Lower lobe of right lung (tissue), 2 donors: Measurements from ENCODE around the gene CD36. TPM values are rescaled to one million over a fixed set of nuclear protein-coding genes. Genes with fewer than 3 reads are reported as not detected.
A peak's percentile ranks its signal among the peaks of the same experiment; 100 is the strongest.

Experiments used
- ATAC-seq, 2 donors: fragments of 200-7000 bp; cut with Tn5 transposase; one replicate each; pipeline ENCODE4 v1.9.1; 2020 to 2022; ENCODE audit warnings: mild to moderate bottlenecking in 2 of 2, moderate library complexity in 2 of 2
- DNase-seq: peaks from one replicate; pipeline ENCODE4 v3.0.0-alpha.2; 2020
- H3K27ac ChIP-seq: fragments of 200-600 bp; one replicate; pipeline ENCODE4 v1.8.0; 2022
- H3K27me3 ChIP-seq: fragments of 200-600 bp; one replicate; pipeline ENCODE4 v1.8.0; 2022; ENCODE audit warnings: low read depth
- H3K36me3 ChIP-seq: fragments of 200-600 bp; one replicate; pipeline ENCODE4 v1.8.0; 2022; ENCODE audit warnings: mild to moderate bottlenecking
- H3K4me1 ChIP-seq: fragments of 200-600 bp; one replicate; pipeline ENCODE4 v1.8.0; 2022
- H3K4me3 ChIP-seq: fragments of 200-600 bp; one replicate; pipeline ENCODE4 v1.8.0; 2022; ENCODE audit warnings: mild to moderate bottlenecking
- H3K9me3 ChIP-seq: fragments of 200-600 bp; one replicate; pipeline ENCODE4 v1.8.0; 2022
- intact Hi-C: fragments of 100-400 bp; cut with DNase I; formaldehyde crosslinking; loops from one replicate; pipeline ENCODE4 v1.11.0; 2022
- total RNA-seq: library from RNA; stranded (reverse); fragmentation: NEBNext Ultra II Directional; extraction: Animal tissue kit (Norgen Biotek cat#: 25700); gene quantifications from one replicate; pipeline ENCODE4 v1.2.1, GENCODE V29; 2021
- TF ChIP-seq, protein P1 (sequence below): fragments of 200-600 bp; IDR thresholded peaks from one replicate; pipeline ENCODE4 v1.8.0; 2022; ENCODE audit warnings: antibody characterized with exemption, mild to moderate bottlenecking
- donor health status: DM: no; HTN: yes; CAD: no; lungs with severe emphysema.

The CD36 gene
- total RNA-seq, 1 donor from 2014 or later = 141 TPM

DNA sequence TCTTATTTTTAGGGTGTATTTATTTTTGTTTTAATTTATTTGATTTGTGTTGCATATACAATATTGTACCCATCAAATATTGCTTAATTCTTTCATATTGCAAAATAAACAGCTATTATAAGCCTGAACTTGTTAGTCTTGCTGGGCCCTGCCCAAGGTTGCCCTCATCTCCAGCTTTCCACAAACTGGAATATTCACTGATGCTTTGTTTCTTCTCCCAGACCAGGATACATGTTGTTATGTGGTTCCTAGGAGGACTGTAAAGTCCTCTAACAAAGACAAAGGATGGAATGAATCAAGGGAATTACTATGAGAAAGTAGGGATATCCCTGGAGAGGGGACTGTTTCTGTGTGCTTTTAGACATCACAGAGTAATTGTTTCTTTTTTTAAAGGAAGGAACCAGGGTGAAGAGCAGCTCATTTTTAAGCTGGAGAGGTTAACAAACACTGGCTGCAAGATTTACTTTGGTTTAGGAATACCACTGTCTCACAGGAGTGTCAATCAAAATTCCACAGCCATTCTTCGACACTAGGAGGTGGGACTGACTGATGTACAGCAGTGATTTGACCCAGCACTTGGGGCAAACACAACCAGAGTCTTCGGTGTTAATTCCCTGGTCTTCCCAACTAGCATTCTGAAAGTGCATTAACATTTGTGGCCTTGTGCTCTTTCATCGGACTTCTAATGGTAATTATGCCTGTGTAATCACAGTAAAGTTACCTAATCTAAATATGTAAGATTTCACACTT lies 14.8 kb upstream of the CD36 start:
- TF ChIP-seq, protein P1, sequence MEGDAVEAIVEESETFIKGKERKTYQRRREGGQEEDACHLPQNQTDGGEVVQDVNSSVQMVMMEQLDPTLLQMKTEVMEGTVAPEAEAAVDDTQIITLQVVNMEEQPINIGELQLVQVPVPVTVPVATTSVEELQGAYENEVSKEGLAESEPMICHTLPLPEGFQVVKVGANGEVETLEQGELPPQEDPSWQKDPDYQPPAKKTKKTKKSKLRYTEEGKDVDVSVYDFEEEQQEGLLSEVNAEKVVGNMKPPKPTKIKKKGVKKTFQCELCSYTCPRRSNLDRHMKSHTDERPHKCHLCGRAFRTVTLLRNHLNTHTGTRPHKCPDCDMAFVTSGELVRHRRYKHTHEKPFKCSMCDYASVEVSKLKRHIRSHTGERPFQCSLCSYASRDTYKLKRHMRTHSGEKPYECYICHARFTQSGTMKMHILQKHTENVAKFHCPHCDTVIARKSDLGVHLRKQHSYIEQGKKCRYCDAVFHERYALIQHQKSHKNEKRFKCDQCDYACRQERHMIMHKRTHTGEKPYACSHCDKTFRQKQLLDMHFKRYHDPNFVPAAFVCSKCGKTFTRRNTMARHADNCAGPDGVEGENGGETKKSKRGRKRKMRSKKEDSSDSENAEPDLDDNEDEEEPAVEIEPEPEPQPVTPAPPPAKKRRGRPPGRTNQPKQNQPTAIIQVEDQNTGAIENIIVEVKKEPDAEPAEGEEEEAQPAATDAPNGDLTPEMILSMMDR = no peak
- no peaks in the 10 kb centered on the region for H3K9me3 ChIP-seq
- intact Hi-C loops = no loop called here
- no peak overlapping the region for H3K27ac ChIP-seq
- DNase-seq (no peak), ATAC-seq (peak; percentile 79 to 85)
- peak overlapping the region; percentile 18 for H3K4me3 ChIP-seq
- no peaks in the 10 kb centered on the region for H3K36me3 ChIP-seq
- H3K4me1 ChIP-seq = peaks cover 19% of the 10 kb centered on the region
- H3K27me3 ChIP-seq = no peaks in the 10 kb centered on the region

DNA sequence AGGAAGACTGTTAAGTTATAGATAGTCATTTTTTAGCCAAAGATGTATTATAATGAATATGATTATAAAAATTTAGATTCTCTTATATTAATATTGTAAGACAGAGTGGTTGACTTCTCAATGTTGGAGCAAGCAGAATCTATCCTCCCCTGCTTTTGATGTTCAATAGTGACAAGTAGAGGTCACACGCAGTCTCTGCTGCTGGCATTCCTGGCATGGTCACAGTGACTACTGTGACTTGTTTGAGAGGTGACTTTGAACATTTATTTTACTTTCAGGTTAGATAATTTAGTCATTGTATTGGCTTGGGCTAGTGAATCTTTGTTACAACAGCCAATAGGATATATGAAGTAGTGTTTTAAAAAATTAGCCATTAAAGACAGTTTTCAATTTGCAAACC lies 13.7 kb upstream of the CD36 start:
- ATAC-seq = peak in 1 of 2 donors; percentile 35
- no peaks in the 10 kb centered on the region for H3K9me3 ChIP-seq
- H3K4me3 ChIP-seq = peak overlapping the region; percentile 18
- no peak overlapping the region for H3K27ac ChIP-seq
- intact Hi-C loops = no loop called here
- no peak for DNase-seq
- TF ChIP-seq, protein P1 = no peak
- peaks cover 14% of the 10 kb centered on the region for H3K4me1 ChIP-seq
- no peaks in the 10 kb centered on the region for H3K27me3 ChIP-seq
- H3K36me3 ChIP-seq = no peaks in the 10 kb centered on the region

DNA sequence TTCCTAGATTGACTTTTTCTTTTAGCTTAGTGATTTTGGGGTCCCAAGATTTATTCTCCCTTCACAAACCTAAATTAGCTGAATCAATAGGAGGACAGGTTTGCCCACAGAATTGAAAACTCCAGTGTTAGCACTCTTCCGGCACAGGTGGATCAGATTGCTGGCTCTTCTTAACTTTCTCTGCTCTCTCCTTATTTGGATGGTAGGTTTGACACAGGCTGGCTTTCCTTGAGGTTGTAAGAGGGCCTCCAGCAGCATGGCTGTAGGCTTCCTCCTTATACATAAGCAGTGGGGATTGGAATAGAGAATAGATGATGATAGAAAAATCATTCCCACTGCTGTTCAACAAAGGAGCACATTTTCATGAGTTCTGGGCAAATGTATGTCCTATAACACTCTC lies 9.4 kb upstream of the CD36 start:
- no peak for ATAC-seq
- Histone ChIP-seq H3K4me3 (no peak overlapping the region), H3K27ac (no peak overlapping the region), H3K36me3 (no peaks in the 10 kb centered on the region), H3K4me1 (peaks cover 39% of the 10 kb centered on the region), H3K27me3 (no peaks in the 10 kb centered on the region), H3K9me3 (no peaks in the 10 kb centered on the region)
- intact Hi-C loops = no loop called here
- no peak for DNase-seq
- TF ChIP-seq, protein P1 = no peak

DNA sequence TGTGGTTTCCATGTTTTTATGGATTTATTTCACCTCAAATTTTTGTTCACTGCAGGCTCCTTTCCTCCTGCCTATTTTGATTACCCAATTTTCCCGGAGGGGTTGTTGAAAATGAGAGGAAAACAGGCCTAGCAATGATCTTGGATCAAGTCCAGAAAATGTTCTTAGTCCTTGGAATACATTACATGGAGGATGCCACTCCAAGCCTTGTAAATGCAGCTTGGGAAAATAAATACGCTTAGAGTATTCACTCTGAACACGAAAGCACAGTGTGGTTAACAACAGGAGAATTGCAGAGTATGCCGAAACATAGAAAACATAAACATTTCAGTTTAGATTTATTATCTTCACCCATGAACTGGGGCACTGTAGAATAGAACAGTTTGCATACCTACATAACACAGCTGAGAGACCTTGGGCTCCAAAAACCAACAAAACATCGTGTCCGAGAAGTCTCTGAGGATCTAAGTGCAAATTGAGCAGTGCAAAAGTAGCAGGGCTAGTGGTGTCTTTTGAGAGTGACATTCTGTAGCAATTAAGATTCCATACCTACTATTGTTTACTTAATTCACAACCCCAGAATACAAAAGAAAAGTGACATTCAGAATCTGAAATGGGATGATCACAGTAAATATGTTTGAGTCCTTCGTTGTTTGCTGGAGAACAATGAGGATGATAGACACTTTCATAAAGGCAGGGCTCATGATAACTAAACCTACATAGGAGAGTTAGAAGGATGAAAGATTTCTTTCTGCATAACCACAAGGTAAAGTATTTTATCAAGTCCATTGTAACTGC lies 7.6 kb upstream of the CD36 start:
- no peak overlapping the region for H3K4me3 ChIP-seq
- ATAC-seq (peak in 1 of 2 donors; percentile 40), DNase-seq (no peak)
- H3K4me1 ChIP-seq = peaks cover 57% of the 10 kb centered on the region
- intact Hi-C loops = no loop called here
- TF ChIP-seq, protein P1 = no peak
- peak overlapping the region; percentile 8 for H3K27ac ChIP-seq
- no peaks in the 10 kb centered on the region for H3K27me3 ChIP-seq
- H3K36me3 ChIP-seq = no peaks in the 10 kb centered on the region
- H3K9me3 ChIP-seq = no peaks in the 10 kb centered on the region

DNA sequence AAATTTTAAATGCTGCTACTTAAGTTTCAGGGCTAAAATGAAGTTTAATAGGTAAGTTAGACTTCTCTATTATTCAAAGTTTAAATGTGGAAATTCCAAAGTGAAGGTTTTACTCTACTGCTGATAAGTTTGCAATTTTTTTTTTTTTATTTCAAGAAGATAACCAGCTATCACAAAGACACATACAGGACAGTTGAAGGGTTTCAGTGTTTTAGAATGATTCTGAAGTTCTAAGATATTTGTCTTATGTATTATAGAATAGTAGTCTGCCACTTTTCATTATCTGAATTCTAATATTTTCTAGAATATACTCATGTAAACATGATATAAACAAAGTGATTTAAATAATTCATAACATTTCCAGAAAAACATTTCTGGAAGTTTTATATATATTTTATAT lies 7.0 kb upstream of the CD36 start:
- H3K4me1 ChIP-seq = peaks cover 63% of the 10 kb centered on the region
- no peaks in the 10 kb centered on the region for H3K36me3 ChIP-seq
- intact Hi-C loops = no loop called here
- TF ChIP-seq, protein P1 = no peak
- H3K9me3 ChIP-seq = no peaks in the 10 kb centered on the region
- H3K4me3 ChIP-seq = no peak overlapping the region
- no peak for ATAC-seq
- no peaks in the 10 kb centered on the region for H3K27me3 ChIP-seq
- DNase-seq = no peak
- no peak overlapping the region for H3K27ac ChIP-seq
